ENCODE data around the gene FBXL13. TPM values are rescaled to one million over a fixed set of nuclear protein-coding genes. Genes with fewer than 3 reads are reported as not detected.
"Not testable (repeated sequence)": the region's sequence is repeated elsewhere in the genome, so short reads cannot be mapped to it uniquely, and the experiment has no call there.

Gene FBXL13
- total and polyA plus RNA-seq, 2 donors from 2014 or later, result 1.5 to 4.8 TPM

DNA sequence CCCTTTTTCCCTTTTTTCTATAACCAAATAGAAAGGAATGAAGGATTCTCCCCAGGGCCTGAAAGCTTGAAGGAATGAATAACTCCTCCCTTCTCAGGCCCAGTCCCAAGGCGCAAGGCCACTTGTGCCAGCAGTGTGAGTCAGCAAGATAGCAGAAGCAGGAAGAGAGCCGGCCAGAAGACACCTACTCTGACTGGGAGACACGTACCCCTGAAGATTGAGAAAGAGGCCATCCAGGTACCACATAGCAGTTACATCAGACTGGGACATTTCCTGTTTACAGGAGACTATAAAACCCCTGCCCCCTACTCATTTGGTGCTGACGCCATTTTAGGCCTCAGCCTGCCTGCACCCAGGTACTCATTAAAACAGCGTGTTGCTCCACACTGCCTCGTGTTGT, 96.3 kb downstream of the FBXL13 start:
- Histone ChIP-seq H3K9me3 (ENCODE audit: control insufficient read depth in 2 of 3, insufficient read depth in 1 of 3, low read length in 3 of 3) (peaks cover 0 to 10% (median 4%) of the 10 kb centered on the region in 3 donors), H3K27ac (ENCODE audit: low read depth in 2 of 2, low read length in 2 of 2) (no peak overlapping the region), H3K27me3 (ENCODE audit: control insufficient read depth, insufficient read depth, low read length) (no peaks in the 10 kb centered on the region), H3K9ac (ENCODE audit: low read length in 3 of 3) (no peak overlapping the region), H3K36me3 (ENCODE audit: control insufficient read depth in 2 of 3, insufficient read depth in 3 of 3, low read length in 3 of 3) (no peaks in the 10 kb centered on the region), H3K4me3 (ENCODE audit: low read length in 3 of 3) (no peak overlapping the region), H3K4me1 (ENCODE audit: control insufficient read depth in 2 of 3, insufficient read depth in 2 of 3, low read depth in 1 of 3, low read length in 3 of 3) (no peaks in the 10 kb centered on the region)
- no peak for TF ChIP-seq CTCF (IDR thresholded peaks at IDR 0.05; ENCODE audit: borderline replicate concordance, extremely low read depth, insufficient read depth)
- intact Hi-C loops (cut with DNase I), result no loop called here
- FAIRE-seq, result no peak
- DNase-seq, result no peak

DNA sequence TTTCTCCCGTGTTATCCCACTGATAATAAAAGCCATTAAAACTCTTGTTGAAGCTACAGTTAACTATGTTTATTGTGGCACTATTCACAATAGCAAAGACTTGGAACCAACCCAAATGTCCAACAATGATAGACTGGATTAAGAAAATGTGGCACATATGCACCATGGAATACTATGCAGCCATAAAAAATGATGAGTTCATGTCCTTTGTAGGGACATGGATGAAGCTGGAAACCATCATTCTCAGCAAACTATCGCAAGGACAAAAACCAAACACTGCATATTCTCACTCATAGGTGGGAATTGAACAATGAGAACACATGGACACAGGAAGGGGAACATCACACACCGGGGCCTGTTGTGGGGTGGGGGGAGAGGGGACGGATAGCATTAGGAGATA, 97.0 kb downstream of the FBXL13 start:
- H3K4me3 ChIP-seq (ENCODE audit: low read length in 3 of 3); FAIRE-seq; DNase-seq; H3K9ac ChIP-seq (ENCODE audit: low read length in 3 of 3); H3K4me1 ChIP-seq (ENCODE audit: control insufficient read depth in 2 of 3, insufficient read depth in 2 of 3, low read depth in 1 of 3, low read length in 3 of 3); intact Hi-C loops (cut with DNase I); H3K36me3 ChIP-seq (ENCODE audit: control insufficient read depth in 2 of 3, insufficient read depth in 3 of 3, low read length in 3 of 3); H3K27ac ChIP-seq (ENCODE audit: low read depth in 2 of 2, low read length in 2 of 2); H3K27me3 ChIP-seq (ENCODE audit: control insufficient read depth, insufficient read depth, low read length): not testable (repeated sequence)
- H3K9me3 ChIP-seq (ENCODE audit: control insufficient read depth in 2 of 3, insufficient read depth in 1 of 3, low read length in 3 of 3), result peaks cover 0 to 10% (median 4%) of the 10 kb centered on the region in 3 donors

- Histone ChIP-seq H3K9me3 (ENCODE audit: control insufficient read depth in 2 of 3, insufficient read depth in 1 of 3, low read length in 3 of 3) (peaks cover 0 to 10% (median 4%) of the 10 kb centered on the region in 3 donors), H3K4me1 (ENCODE audit: control insufficient read depth in 2 of 3, insufficient read depth in 2 of 3, low read depth in 1 of 3, low read length in 3 of 3) (no peaks in the 10 kb centered on the region), H3K4me3 (ENCODE audit: low read length in 3 of 3) (no peak overlapping the region), H3K27me3 (ENCODE audit: control insufficient read depth, insufficient read depth, low read length) (no peaks in the 10 kb centered on the region), H3K27ac (ENCODE audit: low read depth in 2 of 2, low read length in 2 of 2) (no peak overlapping the region), H3K9ac (ENCODE audit: low read length in 3 of 3) (no peak overlapping the region), H3K36me3 (ENCODE audit: control insufficient read depth in 2 of 3, insufficient read depth in 3 of 3, low read length in 3 of 3) (no peaks in the 10 kb centered on the region)
- DNase-seq (no peak), FAIRE-seq (no peak)
- no peak for TF ChIP-seq CTCF (IDR thresholded peaks at IDR 0.05; ENCODE audit: borderline replicate concordance, extremely low read depth, insufficient read depth)
- intact Hi-C loops (cut with DNase I), result no loop called here
Observed at GRCh38 chr7:102976493-102976892, 98.1 kb downstream of the FBXL13 start.

GRCh38 chr7:102975854-102976253, 98.7 kb downstream of the FBXL13 start:
- Histone ChIP-seq H3K4me1 (ENCODE audit: control insufficient read depth in 2 of 3, insufficient read depth in 2 of 3, low read depth in 1 of 3, low read length in 3 of 3) (no peaks in the 10 kb centered on the region), H3K27me3 (ENCODE audit: control insufficient read depth, insufficient read depth, low read length) (no peaks in the 10 kb centered on the region), H3K27ac (ENCODE audit: low read depth in 2 of 2, low read length in 2 of 2) (no peak overlapping the region), H3K9ac (ENCODE audit: low read length in 3 of 3) (no peak overlapping the region), H3K36me3 (ENCODE audit: control insufficient read depth in 2 of 3, insufficient read depth in 3 of 3, low read length in 3 of 3) (no peaks in the 10 kb centered on the region), H3K4me3 (ENCODE audit: low read length in 3 of 3) (no peak overlapping the region), H3K9me3 (ENCODE audit: control insufficient read depth in 2 of 3, insufficient read depth in 1 of 3, low read length in 3 of 3) (peaks cover 0 to 10% (median 4%) of the 10 kb centered on the region in 3 donors)
- no peak for TF ChIP-seq CTCF (IDR thresholded peaks at IDR 0.05; ENCODE audit: borderline replicate concordance, extremely low read depth, insufficient read depth)
- DNase-seq (no peak), FAIRE-seq (no peak)
- intact Hi-C loops (cut with DNase I), result no loop called here

All from kidney (tissue), 14 donors.